HUDEP-2 (cell line): ENCODE data around the gene HAO2.
"Not testable (repeated sequence)": the region's sequence is repeated elsewhere in the genome, so short reads cannot be mapped to it uniquely, and the experiment has no call there.

ENCODE experiments used
- DNase-seq, 76 experiments: peaks; one replicate each; lab custom pipeline; 2025; ENCODE audit not compliant: unreplicated experiment in 76 of 76; lab: John Stamatoyannopoulos, UW

Gene HAO2

GRCh38 chr1:119376594-119376993, 8.0 kb downstream of the HAO2 start:
- no peak for DNase-seq

- not testable (repeated sequence) for DNase-seq
Observed at GRCh38 chr1:119377594-119377993, 9.0 kb downstream of the HAO2 start.

GRCh38 chr1:119379117-119379516, 10.5 kb downstream of the HAO2 start:
- DNase-seq, result no peak

- no peak for DNase-seq
Observed at GRCh38 chr1:119380304-119380703, 11.7 kb downstream of the HAO2 start.

GRCh38 chr1:119380983-119381662, 12.5 kb downstream of the HAO2 start:
- DNase-seq, result no peak

GRCh38 chr1:119384591-119384990, 16.0 kb downstream of the HAO2 start:
- DNase-seq, result no peak

GRCh38 chr1:119385650-119386049, 17.1 kb downstream of the HAO2 start:
- DNase-seq, result no peak

GRCh38 chr1:119387858-119388257, 19.3 kb downstream of the HAO2 start:
- no peak for DNase-seq

GRCh38 chr1:119388450-119388849, 19.9 kb downstream of the HAO2 start:
- no peak for DNase-seq

GRCh38 chr1:119390526-119390925, 21.9 kb downstream of the HAO2 start:
- DNase-seq, result no peak

GRCh38 chr1:119391749-119392148, 23.2 kb downstream of the HAO2 start:
- no peak for DNase-seq

GRCh38 chr1:119394085-119394484, 25.5 kb downstream of the HAO2 start:
- DNase-seq, result no peak

- DNase-seq, result no peak
Observed at GRCh38 chr1:119396982-119397381, 28.4 kb downstream of the HAO2 start.

GRCh38 chr1:119397986-119398385, 29.4 kb downstream of the HAO2 start:
- DNase-seq, result no peak

GRCh38 chr1:119404736-119405135, 36.2 kb downstream of the HAO2 start:
- no peak for DNase-seq

- DNase-seq, result no peak
Observed at GRCh38 chr1:119409731-119410130, 41.1 kb downstream of the HAO2 start.

GRCh38 chr1:119410961-119411360, 42.4 kb downstream of the HAO2 start:
- DNase-seq, result no peak

- DNase-seq, result no peak
Observed at GRCh38 chr1:119414950-119415349, 46.4 kb downstream of the HAO2 start, which contains the start of gene HSD3B2. Gene HSD3B2 (plus strand): TSS chr1:119415150. CDS start chr1:119415420, 270 bp downstream.

- no peak for DNase-seq
Observed at GRCh38 chr1:119416006-119416640, 47.5 kb downstream of the HAO2 start.

GRCh38 chr1:119419109-119419508, 50.5 kb downstream of the HAO2 start:
- DNase-seq, result no peak

GRCh38 chr1:119420638-119421037, 52.1 kb downstream of the HAO2 start:
- no peak for DNase-seq

- no peak for DNase-seq
Observed at GRCh38 chr1:119422631-119423030, 54.0 kb downstream of the HAO2 start.
